Stimulated activated CD8-positive, alpha-beta memory T cell treated with anti-CD3 and anti-CD28 coated beads, Interleukin-12 subunit alpha, Interleukin-12 subunit beta, amount 100 ng/mL, for 1 hour (primary cell): ENCODE measurements around the gene BHLHA15.

Experiments used
- DNase-seq: peaks from one replicate; pipeline ENCODE4 v3.0.0-alpha.2; 2020; ENCODE audit warnings: low read depth

BHLHA15 gene

DNA sequence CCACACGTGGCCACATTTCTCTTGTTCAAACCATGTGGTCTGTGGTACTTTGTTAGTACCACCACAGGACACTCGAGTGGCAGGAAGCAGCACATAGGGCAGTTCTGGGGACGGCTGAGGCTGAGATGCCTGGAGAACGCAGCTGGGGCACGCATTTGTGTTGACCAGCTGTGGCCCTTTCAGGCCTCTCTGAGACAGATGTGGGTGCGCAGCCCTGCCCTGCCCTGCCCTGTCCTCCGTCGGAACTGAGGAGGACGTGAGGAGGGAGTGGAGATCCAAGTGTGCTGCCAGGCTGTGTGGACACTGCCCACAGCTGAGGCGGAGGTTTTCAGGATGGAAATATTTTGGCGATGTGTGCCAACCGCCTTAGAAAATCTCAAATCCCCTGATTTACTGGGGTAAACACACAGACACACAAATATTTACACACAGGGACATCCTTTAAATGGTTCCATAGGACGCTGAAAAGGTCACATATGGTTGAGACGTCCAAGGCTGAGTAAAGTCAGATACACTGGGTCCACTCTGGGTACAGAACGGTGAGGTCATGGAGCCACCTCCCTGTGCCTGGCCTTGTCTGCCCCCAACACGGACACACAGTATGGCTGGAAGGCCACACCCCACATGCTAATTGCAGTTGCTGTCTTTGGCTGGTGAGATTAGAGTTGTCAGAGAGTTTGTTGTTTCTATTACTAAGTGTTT lies 14.8 kb downstream of the BHLHA15 start:
- no peak for DNase-seq

GRCh38 chr7:98227939-98228338 lies 16.7 kb downstream of the BHLHA15 start:
- DNase-seq = no peak

GRCh38 chr7:98228801-98229200 lies 17.6 kb downstream of the BHLHA15 start:
- DNase-seq = no peak

DNA sequence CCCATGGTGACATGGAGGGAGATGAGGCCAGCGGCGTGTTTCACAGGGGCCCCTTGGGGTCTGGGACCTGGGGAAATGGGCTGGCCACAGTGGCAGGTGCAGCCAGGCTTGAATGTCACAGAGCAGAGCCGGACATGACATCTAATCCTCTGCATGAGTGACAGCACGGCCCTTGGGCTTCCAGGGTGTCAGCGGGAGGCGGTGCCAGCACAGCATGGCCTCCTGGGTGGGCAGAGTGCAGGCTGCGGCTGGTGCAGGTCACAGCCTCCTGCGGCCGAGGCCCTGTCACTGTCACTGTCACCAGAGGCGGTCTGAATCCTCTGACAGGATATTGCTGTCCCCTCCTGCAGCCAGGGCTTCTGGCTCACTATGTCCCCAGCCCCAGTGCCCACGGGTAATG lies 18.2 kb downstream of the BHLHA15 start:
- DNase-seq = no peak

DNA sequence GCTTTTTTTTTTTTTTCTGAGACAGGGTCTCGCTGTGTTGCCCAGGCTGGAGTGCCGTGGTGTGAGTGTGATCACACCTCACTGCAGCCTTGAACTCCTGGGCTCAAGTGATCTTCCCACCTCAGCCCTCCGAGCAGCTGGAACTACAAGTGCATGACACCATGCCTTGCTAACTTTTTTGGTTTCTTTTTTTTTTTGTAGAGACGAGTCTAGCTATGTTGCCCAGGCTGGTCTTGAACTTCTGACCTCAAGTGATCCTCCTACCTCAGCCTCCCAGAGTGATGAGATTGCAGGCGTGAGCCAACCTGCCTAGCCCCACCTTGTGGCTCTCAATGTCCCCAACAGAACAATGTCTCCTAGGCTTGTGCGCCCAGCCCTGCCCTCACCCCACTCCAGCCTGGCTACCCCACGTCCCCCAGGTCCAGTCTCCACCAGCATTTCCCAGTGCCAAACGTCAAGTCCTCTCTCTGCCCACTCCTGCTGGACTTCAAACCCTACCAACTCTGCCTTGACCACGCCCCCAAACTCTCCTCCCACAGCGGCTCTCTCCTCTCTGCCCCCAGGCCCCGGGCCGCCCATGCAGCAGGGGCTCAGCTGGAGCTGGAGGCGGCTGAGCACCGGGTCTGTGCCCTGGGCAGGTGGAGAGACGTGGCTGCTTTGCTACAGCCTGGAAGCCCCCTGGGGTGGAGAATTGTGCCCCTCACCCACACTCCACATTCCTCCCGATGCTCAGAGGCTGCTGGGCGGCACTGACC lies 18.9 kb downstream of the BHLHA15 start:
- no peak for DNase-seq

- DNase-seq = no peak
Observed at GRCh38 chr7:98230746-98231471, 19.7 kb downstream of the BHLHA15 start.

- DNase-seq = no peak
Observed at GRCh38 chr7:98231493-98232262, 20.4 kb downstream of the BHLHA15 start.

- DNase-seq = no peak
Observed at GRCh38 chr7:98232263-98232585, 21.0 kb downstream of the BHLHA15 start.

DNA sequence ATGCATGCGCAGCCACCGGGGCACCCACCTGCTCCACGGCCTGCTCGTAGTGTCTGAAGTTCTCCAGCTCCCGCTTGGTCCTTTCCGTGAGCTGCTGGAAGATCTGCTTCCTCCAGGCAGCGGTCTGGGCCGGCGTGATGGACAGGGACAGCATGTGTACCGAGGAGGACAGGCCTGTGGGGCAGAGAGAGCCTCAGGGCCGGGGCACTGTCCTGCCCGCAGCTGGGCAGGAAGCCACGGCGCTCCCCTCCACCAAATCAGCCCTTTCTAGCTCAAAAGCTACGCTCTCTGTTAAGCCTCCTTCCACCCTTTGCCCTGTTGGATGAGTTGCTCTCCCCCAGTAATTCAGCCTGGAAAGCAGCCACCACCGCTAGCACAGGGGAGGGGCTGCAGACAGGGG lies 21.6 kb downstream of the BHLHA15 start:
- DNase-seq = no peak

DNA sequence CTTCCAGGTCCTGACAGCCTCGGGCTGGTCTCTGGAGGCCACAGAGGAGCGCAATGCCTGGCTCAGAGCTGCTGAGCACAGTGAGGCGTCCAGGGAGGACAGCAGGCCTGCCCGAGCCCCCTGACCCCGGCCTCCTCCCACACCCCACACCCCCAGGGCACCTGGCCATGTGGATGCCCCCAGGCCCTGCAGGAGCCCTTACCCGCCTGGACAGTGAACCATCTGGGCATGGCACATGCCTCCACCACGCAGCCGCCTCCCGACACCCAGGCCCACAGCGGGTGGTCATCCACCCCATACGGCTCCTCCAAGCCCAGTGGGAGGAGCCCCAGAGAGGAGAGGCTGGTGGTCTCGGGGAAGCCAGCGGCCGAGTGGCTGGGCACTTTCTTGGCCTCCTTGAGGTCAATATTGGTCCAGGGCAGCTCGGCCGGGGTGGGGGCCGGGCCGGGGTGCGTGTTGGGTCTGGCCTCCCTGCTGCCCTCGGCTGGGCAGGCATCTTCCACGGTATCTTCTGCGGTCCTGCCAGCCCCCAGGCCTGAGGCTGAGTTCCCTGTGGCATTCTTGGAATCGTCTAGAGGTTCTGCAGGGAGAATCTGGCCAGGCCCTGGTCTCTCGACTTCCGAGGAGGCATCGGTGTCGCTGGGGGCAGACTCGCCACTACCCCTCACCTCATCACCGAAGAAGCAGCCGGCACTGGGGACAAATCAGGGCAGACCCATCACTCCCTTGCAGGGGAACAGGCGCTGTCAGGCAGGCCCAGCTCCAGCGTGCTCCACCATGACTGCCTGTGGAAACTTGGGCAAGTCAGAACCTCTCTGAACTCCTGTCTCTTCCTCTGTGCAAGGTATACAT lies 22.2 kb downstream of the BHLHA15 start:
- no peak for DNase-seq

DNA sequence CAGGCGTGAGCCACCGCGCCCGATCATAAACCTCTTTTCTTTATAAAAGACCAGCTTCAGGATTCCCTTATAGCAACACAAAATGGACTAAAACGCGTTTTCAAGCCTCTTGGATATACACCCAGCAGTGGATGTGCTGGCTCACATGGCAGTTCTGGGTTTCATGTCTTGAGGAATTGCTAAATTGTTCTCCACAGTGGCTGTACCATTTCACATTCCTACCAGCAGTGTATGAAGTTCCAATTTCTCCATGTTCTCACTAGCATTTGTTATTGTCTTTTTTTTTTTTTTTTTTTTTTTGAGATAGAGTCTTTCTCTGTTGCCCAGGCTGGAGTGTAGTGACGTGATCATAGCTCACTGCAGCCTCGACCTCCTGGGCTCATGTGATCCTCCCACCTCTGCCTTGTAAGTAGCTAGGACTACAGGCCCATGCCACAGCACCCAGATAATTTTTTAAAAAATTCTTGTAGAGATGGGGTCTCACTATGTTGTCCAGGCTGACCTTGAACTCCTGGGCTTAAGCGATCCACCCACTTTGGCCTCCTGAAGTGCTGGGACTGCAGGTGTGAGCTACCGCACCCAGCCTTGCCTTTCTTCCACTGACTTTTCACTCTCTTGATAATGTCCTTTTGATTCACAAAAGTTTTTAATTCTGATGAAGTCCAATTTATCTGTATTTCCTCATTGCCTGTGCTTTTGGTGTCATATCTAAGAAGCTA lies 23.3 kb downstream of the BHLHA15 start:
- DNase-seq = no peak

DNA sequence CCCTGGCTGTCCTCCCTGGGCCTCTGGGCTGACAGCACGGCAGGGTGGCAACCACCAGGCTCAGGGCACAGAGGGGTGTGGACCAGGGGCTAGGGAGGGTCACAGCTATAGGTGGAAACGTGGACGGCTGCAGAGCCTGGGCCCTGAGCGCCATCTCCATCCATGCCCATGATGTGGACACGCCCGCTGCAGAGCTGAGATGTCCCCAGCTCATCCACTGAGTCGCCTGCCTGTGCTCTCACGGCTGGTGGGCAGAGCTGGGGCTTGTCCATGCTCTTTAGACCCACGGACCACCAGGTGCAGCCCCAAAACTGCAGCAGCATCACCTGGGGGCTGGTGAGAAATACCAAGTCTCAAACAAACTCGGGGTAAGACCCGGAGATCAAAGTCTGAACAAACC lies 24.7 kb downstream of the BHLHA15 start:
- no peak for DNase-seq

DNA sequence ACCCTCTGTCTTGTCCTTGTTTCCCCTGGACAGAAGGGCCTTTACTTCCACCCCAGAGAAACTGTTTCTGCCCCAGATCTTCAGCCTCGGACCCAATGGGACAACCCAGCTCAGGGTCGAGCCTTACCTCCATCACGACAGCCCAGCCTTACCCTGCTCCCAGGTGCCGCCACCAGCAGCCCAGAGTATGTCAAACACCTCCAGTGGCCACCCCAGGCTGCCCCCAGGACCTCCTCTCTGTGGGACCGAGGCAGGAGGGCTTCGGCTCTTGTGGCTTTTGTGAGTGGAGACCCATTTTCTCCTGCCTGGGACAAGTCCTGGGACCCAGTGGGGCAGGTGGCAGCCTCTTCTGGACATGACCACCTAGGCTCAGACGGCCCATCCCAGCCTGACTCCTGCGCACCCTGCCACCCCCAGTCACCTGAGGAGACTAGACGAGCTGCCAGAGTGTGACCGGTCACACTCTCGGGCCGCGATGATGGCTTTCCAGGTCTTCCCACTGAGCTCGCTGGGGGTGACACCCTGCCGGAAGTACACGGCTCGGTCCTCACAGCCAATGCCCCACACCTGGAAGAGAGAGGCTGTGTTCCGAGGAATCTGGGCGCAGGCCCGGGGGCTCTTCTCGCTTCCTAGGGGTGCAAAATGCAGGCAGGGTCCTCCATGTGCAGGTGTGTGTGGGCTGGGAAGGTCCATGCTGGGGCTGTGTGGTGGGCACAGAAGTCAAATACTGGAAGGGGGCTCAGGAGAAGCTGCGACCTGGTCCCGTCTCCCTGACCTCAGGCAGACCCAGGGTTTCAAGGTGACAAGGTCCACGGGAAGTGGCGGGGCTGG lies 25.3 kb downstream of the BHLHA15 start:
- no peak for DNase-seq

DNA sequence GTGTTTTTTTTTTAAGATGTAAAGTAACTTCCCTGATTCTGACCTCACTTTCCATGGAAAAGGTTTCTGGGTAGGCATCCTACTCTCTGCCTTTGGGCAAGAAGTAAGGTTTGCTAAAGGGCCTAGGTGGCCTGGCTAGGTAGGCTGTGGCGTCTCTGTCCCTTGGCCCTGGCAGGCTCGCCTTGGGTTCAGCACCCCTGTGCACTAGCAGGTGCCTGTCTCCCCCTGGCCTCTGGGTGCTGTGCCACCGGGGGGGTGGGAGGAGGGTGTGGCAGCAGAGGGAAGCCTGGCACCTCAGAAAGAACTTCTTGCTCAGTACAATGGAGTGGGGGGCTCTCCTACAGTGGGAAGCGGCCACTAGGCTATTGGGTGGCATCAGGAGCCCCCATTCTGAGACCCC lies 26.8 kb downstream of the BHLHA15 start:
- DNase-seq = no peak

DNA sequence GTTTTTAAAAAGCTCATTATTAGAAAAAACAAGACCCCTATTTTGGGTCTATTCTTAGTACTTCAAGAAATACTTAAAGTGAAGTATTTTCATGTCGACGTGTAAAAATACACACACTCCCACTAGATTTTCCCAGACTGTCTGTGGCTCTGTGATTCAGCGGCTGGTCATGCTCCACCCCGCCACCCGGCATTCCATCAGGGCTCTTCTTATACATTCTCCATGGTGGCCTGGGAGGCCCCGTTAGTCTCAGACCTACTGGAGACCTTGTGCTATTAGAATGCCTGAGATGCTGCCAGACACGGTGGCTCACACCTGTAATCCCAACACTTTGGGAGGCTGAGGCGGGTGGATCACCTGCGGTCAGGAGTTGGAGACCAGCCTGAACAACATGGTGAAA lies 27.7 kb downstream of the BHLHA15 start:
- DNase-seq = no peak

DNA sequence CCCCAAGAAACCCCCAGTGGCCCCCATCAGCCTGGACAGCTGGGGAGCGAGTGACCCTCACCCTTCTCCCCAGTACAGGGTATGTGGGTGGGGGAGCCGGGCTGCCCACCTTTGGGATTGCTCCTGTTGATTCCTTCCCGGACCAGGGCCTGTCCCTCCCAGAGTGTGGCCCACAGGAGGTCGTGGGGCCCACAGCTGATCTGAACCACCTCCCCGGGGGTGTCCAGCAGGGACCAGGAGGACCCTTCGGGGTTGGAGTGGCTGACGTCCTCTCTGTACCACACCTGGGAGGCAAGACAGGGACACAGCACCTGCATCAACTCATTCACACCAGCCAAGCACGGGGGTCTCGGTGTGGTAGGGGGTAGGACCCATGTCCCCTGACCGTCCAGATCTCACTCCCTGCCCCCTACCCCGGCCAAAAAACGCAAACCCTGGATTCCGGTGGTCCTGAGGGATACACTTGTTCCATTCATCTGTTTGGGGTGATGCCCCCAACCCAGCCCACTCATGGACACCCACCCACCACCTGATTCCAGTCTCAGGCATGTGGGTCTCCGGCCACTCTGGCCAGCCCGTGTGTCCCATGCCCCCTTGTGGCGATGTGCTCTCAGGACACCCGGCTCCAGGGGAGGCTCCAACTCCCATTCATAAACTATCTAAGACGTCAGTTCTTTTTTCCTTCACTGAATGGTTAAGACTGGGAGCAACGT lies 29.9 kb downstream of the BHLHA15 start:
- no peak for DNase-seq

- DNase-seq = no peak
Observed at GRCh38 chr7:98241674-98242241, 30.5 kb downstream of the BHLHA15 start.

- no peak for DNase-seq
Observed at GRCh38 chr7:98242342-98242741, 31.1 kb downstream of the BHLHA15 start.

DNA sequence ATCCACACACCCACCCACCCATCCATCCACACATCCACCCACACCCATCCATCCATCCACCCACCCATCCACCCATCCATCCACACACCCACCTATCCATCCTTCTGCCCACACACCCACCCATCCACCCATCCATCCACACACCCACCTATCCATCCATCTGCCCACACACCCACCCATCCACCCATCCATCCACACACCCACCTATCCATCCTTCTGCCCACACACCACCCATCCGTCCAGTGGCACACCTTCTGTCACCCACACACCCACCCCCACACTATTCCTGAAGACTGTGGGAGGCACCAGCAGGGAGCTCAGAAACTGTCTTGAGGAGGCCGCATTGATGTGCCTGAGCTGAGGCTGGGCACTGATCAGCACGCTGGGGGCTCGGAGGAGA lies 31.7 kb downstream of the BHLHA15 start:
- DNase-seq = no peak
